Stimulated activated CD8-positive, alpha-beta memory T cell treated with anti-CD3 and anti-CD28 coated beads, Interleukin-4, amount 100 ng/mL, for 48 hours (primary cell): ENCODE measurements around the gene IPO11.
"Not testable (repeated sequence)": the region's sequence is repeated elsewhere in the genome, so short reads cannot be mapped to it uniquely, and the experiment has no call there.

Source experiments
- DNase-seq: peaks from one replicate; pipeline ENCODE4 v3.0.0-alpha.2; 2020

Gene IPO11

DNA sequence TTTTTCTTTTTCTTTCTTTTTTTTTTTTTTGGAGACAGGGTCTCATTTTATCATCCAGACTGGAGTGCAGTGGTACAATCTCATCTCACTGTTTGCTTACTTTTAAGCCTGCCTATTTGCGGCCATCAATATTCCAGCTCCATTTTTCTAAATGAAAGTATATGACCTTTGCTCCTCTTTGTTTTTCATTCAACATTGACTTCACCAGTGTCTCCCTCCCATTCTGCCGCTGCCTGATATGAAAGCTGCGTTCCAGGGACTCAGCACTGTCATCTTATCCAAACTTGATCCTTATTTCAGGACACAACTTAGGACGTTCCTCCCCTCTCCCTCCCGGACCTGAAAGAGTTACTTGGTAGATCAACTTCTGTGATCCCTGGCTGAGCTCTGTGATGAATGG is 239.7 kb downstream of the IPO11 start:
- no peak for DNase-seq

DNA sequence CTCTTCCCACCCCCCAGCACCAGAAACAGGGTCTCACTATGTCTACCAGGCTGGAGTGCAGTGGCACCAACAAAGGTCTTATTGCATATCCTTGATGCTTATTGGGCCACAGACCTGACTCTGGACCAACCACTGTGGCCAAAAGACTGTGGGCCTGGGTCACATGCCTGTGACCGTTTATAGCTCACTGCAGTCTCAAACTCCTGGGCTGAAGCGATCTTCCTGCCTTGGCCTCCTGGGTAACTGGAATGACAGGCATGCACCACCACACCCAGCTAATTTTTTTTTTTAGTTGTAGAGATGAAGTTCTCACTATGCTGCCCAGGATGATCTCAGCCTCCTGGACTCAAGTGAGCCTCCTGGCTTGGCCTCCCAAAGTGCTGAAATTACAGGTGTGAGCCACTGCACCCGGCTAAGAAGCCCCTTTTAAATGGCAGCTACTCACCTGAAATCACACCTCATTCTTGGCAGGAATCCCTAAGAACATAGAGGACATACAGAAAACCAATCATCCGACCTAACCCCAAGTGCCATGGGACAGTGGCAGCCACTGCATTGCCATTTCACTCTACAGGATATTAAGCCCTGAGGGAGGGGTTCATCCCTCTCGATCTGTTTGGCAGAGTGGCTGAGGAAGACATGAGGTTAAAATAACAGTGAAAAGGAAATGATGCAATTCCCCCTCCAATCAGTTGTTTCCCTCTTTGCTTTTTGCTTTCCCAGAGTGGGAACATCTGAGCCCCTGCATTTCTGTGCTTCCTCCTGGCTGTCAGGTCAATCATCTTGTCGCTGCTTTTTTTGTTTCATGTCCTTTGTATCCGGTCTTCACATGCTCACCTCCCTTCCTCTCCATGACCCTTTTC is 240.7 kb downstream of the IPO11 start:
- no peak for DNase-seq

- no peak for DNase-seq
These were observed 241.5 kb downstream of the IPO11 start for GRCh38 chr5:62653864-62654575.

- not testable (repeated sequence) for DNase-seq
These were observed 245.2 kb downstream of the IPO11 start for GRCh38 chr5:62657772-62658171.

DNA sequence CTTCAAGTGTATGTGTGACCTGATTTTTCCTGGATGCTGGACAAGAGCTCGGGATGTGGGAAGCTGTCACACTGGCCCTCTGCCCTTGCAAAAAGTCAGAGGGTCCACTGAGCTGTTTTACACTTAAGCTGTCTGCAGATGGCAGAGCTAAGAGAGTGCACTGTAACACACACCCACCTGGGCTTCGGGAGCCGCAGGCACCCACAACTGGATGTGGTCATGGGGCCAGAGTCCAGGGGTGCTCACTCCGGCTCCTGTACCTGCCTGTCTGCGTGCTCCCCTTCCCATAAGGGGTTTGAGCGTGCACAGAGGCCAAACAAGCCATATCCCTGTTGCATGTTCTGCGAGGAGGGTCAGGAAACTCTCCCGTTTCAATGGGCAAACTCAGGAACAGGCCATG is 248.6 kb downstream of the IPO11 start:
- DNase-seq = no peak

- DNase-seq = no peak
These were observed 250.0 kb downstream of the IPO11 start for GRCh38 chr5:62662521-62662920.

- no peak for DNase-seq
These were observed 258.9 kb downstream of the IPO11 start for GRCh38 chr5:62671479-62671878.

DNA sequence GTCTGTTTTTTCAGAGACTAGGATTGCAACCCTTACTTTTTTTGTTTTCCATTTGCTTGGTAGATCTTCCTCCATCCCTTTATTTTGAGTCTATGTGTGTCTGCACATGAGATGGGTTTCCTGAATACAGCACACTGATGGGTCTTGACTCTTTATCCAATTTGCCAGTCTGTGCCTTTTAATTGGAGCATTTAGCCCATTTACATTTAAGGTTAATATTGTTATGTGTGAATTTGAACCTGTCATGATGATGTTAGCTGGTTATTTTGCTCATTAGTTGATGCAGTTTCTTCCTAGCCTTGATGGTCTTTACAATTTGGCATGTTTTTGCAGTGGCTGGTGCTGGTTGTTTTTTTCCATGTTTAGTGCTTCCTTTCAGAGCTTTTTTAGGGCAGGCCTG is 264.0 kb downstream of the IPO11 start:
- not testable (repeated sequence) for DNase-seq
